HepG2 (cell line): ENCODE results near the gene JUND. TPM values are rescaled to one million over a fixed set of nuclear protein-coding genes. Genes with fewer than 3 reads are reported as not detected.

Experiments
- GATAD2A ChIP-seq: IDR thresholded peaks from 2 replicates; pipeline ENCODE4 v1.6.1; 2016
- NR2C2 ChIP-seq: sonication (generic); formaldehyde crosslinking; IDR thresholded peaks from 2 replicates; pipeline ENCODE4 v1.4.0; 2020; ENCODE audit warnings: missing genetic modification reagents, mild to moderate bottlenecking, moderate library complexity, borderline replicate concordance
- SOX6 ChIP-seq, 2 experiments: fragments of 450-650 bp in 1 of 2; sonication (generic) in 1 of 2; formaldehyde crosslinking in 1 of 2; IDR thresholded peaks; 2 replicates each; pipeline versions ENCODE4 v1.4.0 to v1.6.1; 2017 to 2020; ENCODE audit warnings: antibody characterized with exemption in 1 of 2, mild to moderate bottlenecking in 1 of 2, missing genetic modification reagents in 1 of 2
- SP2 ChIP-seq: sonication (generic); formaldehyde crosslinking; IDR thresholded peaks from 2 replicates; pipeline ENCODE4 v1.5.1; 2020; ENCODE audit warnings: mild to moderate bottlenecking, missing genetic modification reagents
- SRSF1 ChIP-seq: fragments of 200-400 bp; formaldehyde crosslinking; optimal IDR thresholded peaks from 2 replicates; pipeline ENCODE3; 2017; ENCODE audit warnings: mild to moderate bottlenecking, low read depth, low read length, moderate library complexity
- XRCC5 ChIP-seq: fragments of 200-400 bp; formaldehyde crosslinking; optimal IDR thresholded peaks from 2 replicates; pipeline ENCODE3; 2017; ENCODE audit warnings: mild to moderate bottlenecking, low read length
- ZNF350 ChIP-seq: sonication (generic); formaldehyde crosslinking; IDR thresholded peaks from 2 replicates; pipeline ENCODE4 v1.4.0; 2020; ENCODE audit warnings: mild to moderate bottlenecking, low read depth, missing genetic modification reagents, borderline replicate concordance
- ZNF484 ChIP-seq: sonication (generic); formaldehyde crosslinking; IDR thresholded peaks from 2 replicates; pipeline ENCODE4 v1.5.1; 2020; ENCODE audit warnings: mild to moderate bottlenecking, low read depth, missing genetic modification reagents, borderline replicate concordance
- ZNF569 ChIP-seq: sonication (generic); formaldehyde crosslinking; IDR thresholded peaks from 2 replicates; pipeline ENCODE4 v1.5.0; 2020; ENCODE audit warnings: mild to moderate bottlenecking, missing genetic modification reagents, moderate library complexity, borderline replicate concordance
- ZNF766 ChIP-seq: sonication (generic); formaldehyde crosslinking; IDR thresholded peaks from 2 replicates; pipeline ENCODE4 v1.5.0; 2020; ENCODE audit warnings: missing genetic modification reagents, borderline replicate concordance
- polyA plus RNA-seq, 8 experiments: library from polyadenylated mRNA; depleted of rRNA in 3 of 8; stranded (reverse) in 7 of 8; unstranded in 1 of 8; fragments of >200 nt; fragmentation: Illumina TruSeq in 4 of 8; extraction: Trizol in 4 of 8; gene quantifications; 2 replicates each; pipeline versions ENCODE4 v1.2.1 to v1.2.3, GENCODE V29; 2011 to 2016; ENCODE audit warnings: low read depth in 4 of 8, missing spikeins in 1 of 8, mixed read lengths in 1 of 8; ENCODE audit not compliant: insufficient read depth in 1 of 8
- total RNA-seq, 5 experiments: library from RNA; depleted of rRNA; stranded (reverse); fragments of >200 nt; fragmentation: Illumina TruSeq; extraction: Trizol; gene quantifications; 2 replicates each; pipeline ENCODE4 v1.2.3, GENCODE V29; 2016; ENCODE audit warnings: low read depth in 1 of 5
- TF ChIP-seq, protein P1 (sequence below): sonication (generic); formaldehyde crosslinking; IDR thresholded peaks from 2 replicates; pipeline ENCODE4 v1.4.0; 2020; ENCODE audit warnings: missing genetic modification reagents, borderline replicate concordance
- TF ChIP-seq, protein P2 (sequence below): sonication (generic); formaldehyde crosslinking; IDR thresholded peaks from 2 replicates; pipeline ENCODE4 v1.5.1; 2020; ENCODE audit warnings: mild to moderate bottlenecking, missing genetic modification reagents
- TF ChIP-seq, protein P3 (sequence below), 2 experiments: sonication (generic) in 1 of 2; formaldehyde crosslinking in 1 of 2; IDR thresholded peaks; 2 replicates each; pipeline versions ENCODE4 v1.6.1 to v1.9.0; 2014 to 2022; ENCODE audit warnings: antibody characterized with exemption in 1 of 2, borderline replicate concordance in 1 of 2, inconsistent platforms in 1 of 2, low read depth in 1 of 2, missing genetic modification reagents in 1 of 2

The JUND gene
- total and polyA plus RNA-seq, 2 of the 13 experiments (the other 11 are each of a cell fraction or from before 2014, with no cell fraction given), result 41.2 to 59.8 TPM

DNA sequence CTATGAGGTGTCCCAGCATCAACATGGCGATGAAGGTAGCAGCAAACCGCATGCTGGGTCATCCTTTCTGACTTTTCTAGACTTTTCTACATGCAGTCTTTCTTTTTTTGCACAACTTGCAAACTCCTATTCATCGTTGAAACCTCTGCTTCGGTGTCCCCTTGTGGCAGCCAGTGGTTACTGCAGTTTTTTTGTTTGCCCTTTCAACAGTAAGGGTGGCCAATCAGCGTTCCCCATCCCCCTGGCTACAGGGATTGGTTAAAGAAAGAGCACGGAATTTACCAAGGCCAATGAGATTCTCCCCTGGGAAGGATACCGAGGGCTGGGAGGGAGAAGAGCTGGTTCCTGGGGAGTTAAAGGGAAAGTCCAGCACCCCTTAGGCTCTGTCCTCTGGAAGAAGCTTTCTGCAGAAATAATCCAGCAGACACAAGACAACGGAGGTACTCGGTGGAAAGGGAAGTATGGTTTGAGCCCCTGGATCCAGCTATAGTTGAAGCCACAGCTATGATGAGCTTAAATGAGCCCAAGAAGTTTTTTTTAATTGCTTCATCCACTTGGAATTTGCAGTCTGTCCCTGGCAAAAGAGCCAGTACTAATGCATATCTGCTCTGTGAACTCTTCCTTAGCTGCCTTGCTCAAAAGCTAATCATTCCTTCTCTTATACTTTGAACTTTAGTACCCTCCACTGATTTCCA, 47.1 kb upstream of the JUND start (continued):
- TF ChIP-seq, protein P1, sequence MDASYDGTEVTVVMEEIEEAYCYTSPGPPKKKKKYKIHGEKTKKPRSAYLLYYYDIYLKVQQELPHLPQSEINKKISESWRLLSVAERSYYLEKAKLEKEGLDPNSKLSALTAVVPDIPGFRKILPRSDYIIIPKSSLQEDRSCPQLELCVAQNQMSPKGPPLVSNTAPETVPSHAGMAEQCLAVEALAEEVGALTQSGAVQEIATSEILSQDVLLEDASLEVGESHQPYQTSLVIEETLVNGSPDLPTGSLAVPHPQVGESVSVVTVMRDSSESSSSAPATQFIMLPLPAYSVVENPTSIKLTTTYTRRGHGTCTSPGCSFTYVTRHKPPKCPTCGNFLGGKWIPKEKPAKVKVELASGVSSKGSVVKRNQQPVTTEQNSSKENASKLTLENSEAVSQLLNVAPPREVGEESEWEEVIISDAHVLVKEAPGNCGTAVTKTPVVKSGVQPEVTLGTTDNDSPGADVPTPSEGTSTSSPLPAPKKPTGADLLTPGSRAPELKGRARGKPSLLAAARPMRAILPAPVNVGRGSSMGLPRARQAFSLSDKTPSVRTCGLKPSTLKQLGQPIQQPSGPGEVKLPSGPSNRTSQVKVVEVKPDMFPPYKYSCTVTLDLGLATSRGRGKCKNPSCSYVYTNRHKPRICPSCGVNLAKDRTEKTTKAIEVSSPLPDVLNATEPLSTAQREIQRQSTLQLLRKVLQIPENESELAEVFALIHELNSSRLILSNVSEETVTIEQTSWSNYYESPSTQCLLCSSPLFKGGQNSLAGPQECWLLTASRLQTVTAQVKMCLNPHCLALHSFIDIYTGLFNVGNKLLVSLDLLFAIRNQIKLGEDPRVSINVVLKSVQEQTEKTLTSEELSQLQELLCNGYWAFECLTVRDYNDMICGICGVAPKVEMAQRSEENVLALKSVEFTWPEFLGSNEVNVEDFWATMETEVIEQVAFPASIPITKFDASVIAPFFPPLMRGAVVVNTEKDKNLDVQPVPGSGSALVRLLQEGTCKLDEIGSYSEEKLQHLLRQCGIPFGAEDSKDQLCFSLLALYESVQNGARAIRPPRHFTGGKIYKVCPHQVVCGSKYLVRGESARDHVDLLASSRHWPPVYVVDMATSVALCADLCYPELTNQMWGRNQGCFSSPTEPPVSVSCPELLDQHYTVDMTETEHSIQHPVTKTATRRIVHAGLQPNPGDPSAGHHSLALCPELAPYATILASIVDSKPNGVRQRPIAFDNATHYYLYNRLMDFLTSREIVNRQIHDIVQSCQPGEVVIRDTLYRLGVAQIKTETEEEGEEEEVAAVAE (CRISPR knock-in tag), result 0 out of 2 replicates have a peak, but pooled peaks have one; percentile 20
- TF ChIP-seq, protein P2, sequence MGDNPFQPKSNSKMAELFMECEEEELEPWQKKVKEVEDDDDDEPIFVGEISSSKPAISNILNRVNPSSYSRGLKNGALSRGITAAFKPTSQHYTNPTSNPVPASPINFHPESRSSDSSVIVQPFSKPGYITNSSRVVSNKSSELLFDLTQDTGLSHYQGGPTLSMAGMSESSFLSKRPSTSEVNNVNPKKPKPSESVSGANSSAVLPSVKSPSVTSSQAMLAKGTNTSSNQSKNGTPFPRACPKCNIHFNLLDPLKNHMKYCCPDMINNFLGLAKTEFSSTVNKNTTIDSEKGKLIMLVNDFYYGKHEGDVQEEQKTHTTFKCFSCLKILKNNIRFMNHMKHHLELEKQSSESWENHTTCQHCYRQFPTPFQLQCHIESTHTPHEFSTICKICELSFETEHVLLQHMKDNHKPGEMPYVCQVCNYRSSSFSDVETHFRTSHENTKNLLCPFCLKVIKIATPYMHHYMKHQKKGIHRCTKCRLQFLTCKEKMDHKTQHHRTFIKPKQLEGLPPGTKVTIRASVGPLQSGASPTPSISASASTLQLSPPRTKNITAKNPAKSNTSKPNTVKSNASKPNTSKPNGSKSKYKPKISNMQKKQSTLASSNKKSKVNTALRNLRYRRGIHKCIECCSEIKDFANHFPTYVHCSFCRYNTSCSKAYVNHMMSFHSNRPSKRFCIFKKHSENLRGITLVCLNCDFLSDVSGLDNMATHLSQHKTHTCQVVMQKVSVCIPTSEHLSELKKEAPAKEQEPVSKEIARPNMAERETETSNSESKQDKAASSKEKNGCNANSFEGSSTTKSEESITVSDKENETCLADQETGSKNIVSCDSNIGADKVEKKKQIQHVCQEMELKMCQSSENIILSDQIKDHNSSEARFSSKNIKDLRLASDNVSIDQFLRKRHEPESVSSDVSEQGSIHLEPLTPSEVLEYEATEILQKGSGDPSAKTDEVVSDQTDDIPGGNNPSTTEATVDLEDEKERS, result peak; percentile 63; the same call in 1 of the 2 replicates
- peak; percentile 34; the same call in 1 of the 2 replicates for TF ChIP-seq ZNF350 (CRISPR knock-in tag)
- TF ChIP-seq, protein P3, sequence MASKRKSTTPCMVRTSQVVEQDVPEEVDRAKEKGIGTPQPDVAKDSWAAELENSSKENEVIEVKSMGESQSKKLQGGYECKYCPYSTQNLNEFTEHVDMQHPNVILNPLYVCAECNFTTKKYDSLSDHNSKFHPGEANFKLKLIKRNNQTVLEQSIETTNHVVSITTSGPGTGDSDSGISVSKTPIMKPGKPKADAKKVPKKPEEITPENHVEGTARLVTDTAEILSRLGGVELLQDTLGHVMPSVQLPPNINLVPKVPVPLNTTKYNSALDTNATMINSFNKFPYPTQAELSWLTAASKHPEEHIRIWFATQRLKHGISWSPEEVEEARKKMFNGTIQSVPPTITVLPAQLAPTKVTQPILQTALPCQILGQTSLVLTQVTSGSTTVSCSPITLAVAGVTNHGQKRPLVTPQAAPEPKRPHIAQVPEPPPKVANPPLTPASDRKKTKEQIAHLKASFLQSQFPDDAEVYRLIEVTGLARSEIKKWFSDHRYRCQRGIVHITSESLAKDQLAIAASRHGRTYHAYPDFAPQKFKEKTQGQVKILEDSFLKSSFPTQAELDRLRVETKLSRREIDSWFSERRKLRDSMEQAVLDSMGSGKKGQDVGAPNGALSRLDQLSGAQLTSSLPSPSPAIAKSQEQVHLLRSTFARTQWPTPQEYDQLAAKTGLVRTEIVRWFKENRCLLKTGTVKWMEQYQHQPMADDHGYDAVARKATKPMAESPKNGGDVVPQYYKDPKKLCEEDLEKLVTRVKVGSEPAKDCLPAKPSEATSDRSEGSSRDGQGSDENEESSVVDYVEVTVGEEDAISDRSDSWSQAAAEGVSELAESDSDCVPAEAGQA (IDR thresholded peaks at IDR 0.05; ENCODE audit: low read depth), result no peak
- TF ChIP-seq, protein P3 (CRISPR knock-in tag; IDR thresholded peaks at IDR 0.05; ENCODE audit: borderline replicate concordance), result no peak
- peak; percentile 19; the same call in 1 of the 2 replicates for TF ChIP-seq ZNF766 (CRISPR knock-in tag)
- no peak for TF ChIP-seq SRSF1
- no peak for TF ChIP-seq SOX6 (IDR thresholded peaks at IDR 0.05)
- TF ChIP-seq SOX6 (CRISPR knock-in tag; IDR thresholded peaks at IDR 0.05), result peak; percentile 47
- TF ChIP-seq NR2C2, result peak; percentile 36; the same call in 1 of the 2 replicates
- TF ChIP-seq GATAD2A, result peak; percentile 27; the same call in 1 of the 2 replicates
- no peak for TF ChIP-seq ZNF484 (CRISPR knock-in tag)
- peak; percentile 77 for TF ChIP-seq XRCC5
- no peak for TF ChIP-seq ZNF569 (CRISPR knock-in tag)
- TF ChIP-seq SP2, result peak; percentile 56
